AG08396 (cell line): ENCODE data around the gene PLEKHG4.
A peak's percentile ranks its signal among the peaks of the same experiment; 100 is the strongest.

Source experiments
- DNase-seq: peaks from one replicate; pipeline ENCODE4 v3.0.0; 2012; ENCODE audit warnings: low spot score, mixed read lengths

The PLEKHG4 gene

DNA sequence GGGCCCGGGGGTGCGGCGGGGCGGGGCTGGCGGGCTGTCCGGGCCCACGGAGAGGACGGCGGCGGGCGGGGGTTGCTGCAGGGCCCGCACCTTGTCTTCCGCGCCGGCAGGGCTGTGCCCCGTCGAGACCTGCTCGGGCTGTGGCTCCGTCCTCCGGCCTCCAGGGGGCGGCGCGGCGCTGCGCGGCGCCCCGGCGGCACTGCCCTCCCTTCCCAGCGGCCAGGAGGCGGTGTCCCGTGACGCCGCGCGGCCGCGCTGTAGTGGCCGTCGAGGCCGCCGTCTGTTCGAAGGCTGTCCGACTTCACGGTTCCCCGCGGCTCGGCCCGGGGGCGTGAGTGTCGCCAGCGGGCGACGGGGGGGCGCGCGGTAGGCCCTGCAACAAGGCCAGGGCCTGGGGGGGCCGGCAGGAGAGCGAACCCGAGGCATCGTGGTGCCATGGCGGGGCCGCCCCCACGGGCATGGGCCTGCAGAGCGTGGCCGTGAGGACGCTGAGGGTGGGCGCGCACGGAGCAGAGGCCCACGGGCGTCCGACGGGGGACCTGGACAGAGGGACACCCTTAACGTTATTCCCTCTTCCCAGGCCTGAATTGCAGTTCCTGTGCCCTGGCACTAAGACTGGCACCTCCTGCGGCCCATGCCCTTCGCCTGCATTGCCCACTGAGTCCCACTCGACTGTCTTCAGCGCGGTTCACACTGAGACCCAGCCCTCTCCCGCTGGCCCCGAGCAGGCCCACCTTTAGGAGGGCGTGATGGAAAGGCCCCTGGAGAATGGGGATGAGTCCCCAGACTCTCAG lies at the start of gene PLEKHG4:
Gene PLEKHG4 (plus strand): TSS at position 237 of the 794 bp plus-strand sequence. CDS start 513 bp downstream, at position 750.
- peak; percentile 93 for DNase-seq

DNA sequence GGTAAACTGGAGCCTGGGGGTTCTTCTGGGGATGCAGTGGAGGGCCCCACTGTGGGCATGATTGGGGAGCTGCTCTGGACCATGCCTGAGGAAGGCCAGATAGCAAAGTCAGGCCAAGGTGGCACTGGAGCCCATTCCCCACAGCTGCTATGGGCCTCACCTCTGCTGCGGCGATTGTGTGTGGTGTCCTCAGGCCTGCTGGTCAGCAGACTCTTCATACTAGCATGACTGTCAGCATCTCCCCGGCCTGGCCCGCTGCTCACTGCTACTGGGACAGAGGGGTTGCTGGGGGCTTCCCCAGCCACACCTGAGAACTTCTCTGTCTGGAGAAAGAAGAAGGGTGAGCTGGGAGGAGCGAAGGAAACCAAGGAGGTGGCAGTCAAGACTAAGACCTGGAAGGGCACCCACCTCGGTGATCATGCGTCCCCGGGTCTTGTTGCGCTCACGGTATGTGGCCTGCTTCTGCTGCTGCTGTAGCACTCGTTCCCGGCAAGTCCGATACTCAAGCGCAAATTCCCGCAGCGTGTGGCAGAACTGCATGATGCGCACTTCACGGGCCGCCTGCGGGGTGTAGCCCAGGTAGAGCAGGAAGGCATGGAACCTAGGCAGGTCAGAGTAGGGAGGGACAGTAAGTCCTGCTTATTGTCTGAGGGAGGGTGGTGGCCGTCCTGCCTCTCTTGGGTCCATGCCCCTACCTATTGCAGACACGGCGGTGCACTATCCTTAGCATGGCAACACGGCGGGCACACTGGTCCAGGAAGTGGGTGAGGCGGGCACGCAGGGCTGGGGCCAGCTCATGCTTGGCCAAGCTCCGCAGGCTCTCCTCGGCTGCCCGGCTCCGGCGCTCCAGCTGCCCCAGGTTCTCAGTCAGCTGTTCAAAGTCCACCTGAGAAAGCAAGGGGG lies 49.2 kb upstream of the PLEKHG4 start:
- DNase-seq, result no peak

DNA sequence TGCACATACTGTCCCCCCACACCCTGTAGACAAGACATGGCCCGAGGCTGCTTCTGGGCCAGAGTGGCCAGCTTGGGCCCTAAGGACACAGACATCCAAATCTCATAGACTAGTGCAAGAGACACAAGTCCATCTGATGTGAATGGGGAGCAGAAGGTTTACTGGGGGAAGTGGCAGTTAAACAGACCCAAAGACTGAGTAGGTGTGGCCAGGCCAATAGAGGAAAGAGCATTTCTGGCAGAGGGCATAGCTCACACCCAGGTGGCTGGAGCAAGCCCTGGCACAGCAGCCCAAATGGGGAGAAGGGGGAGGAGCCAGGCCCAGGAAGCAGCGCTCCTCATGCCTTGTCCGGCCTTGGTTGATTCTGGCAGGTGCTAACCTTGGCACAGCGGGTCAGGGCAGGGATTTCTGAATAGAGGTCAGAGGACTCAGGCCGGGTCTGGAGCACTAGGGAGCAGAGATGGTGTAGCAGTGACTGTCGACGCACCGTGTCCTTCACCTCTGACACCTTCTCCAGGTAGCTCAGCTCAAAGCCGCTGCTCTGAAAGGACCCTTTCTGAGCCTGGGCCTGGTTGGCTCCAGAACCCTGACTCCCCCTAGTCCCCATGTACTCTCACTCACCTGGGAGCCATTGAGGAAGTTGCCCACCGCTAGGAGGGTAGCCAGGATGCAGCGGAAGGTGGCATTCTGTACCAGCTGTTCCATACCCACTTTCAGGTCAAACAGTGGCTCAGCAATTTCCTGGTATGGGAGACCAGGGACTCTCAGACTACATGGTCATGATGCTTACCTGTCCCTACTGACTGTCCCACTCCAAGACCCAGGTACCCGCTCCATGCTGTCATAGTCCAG lies 48.3 kb upstream of the PLEKHG4 start:
- no peak for DNase-seq

DNA sequence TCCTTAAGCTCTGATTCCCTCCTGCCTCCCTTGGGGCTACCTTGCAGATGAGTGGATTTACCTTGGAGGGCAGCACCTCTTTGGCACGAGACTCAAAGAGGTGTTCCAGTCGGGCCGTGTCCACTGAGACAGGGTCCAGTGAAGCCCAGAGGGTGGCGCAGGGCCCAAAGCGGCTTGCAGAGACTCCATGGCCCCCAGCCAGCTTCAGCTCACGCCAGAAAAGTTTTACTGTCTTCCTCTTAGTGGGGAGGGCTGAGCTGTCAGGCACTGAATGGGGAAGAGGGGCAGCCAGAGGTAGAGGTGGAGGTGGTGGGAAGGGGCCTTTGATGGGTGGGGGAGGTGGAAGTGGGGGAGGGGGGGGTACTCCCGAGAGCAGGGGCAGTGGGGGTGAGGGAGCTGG lies 45.7 kb upstream of the PLEKHG4 start:
- no peak for DNase-seq

- DNase-seq, result no peak
These were observed 45.1 kb upstream of the PLEKHG4 start for GRCh38 chr16:67234180-67234597.

GRCh38 chr16:67235816-67236562 lies 43.3 kb upstream of the PLEKHG4 start:
- DNase-seq, result no peak

GRCh38 chr16:67236563-67237395 lies 42.6 kb upstream of the PLEKHG4 start:
- peak; percentile 80 for DNase-seq

- no peak for DNase-seq
These were observed 41.7 kb upstream of the PLEKHG4 start for GRCh38 chr16:67237396-67238277.

- DNase-seq, result no peak
These were observed 41.1 kb upstream of the PLEKHG4 start for GRCh38 chr16:67238278-67238575.

- DNase-seq, result no peak
These were observed 40.4 kb upstream of the PLEKHG4 start for GRCh38 chr16:67238806-67239470.

- DNase-seq, result no peak
These were observed 38.8 kb upstream of the PLEKHG4 start for GRCh38 chr16:67240506-67240905.

- DNase-seq, result peak; percentile 86
These were observed 38.1 kb upstream of the PLEKHG4 start for GRCh38 chr16:67241008-67241900.

- DNase-seq, result no peak
These were observed 37.1 kb upstream of the PLEKHG4 start for GRCh38 chr16:67242138-67242730.

DNA sequence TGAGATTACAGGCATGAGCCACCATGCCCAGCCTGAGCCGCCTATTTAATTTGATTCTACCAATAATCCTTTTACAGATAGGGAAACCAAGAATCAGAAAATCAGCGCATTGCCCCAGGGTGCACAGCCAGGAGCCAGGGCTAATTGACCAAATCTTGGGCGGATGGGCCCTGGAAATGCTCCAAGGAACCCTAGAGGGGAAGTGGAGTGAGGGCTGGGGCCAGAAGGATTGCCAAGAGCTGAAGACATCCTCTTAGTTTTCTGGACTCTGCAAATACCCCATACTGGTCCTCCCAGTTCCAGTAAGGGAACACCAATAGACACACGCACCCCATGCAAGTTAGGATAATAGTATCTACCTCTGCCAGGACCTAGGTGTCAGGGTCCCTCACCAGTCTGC lies 35.9 kb upstream of the PLEKHG4 start:
- DNase-seq, result no peak

DNA sequence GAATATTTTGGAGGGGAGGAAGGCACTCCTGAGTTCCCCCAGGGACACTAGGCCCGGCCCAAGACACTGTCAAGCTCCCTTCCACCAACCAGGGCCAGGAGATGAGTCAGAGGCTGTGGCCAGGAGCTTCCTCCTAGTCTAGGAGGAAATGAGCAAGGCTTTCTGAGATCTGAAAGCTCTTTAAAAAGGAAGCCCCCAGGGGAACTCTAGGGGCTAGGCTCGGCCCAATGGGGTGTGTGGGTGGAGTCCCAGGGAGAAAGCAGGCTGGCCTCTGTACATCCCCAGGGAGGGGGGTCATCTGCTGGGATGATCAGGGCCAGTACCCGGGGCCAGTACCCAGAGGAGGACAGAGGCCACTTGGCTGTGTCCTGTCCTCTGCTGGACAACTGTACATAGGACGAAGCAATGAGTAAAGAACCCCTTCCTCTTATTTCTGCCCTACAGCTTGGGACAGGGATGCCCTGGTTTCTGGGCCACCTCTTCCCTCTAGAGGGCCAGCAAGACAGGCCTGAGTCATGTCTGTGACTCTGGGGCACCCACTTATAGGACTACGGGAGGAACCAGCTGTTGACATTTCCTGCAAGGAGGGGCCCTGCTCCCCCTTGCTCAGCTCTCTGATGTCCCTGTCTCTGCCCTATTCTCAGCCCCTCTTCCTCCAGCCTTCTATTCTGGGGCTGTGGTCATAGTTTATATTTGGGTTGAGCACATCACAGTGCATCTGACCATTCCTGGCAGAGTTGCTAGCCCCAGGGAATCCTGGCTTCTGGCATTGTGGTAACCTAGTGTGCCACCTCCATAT lies 34.7 kb upstream of the PLEKHG4 start:
- peak; percentile 80 for DNase-seq

DNA sequence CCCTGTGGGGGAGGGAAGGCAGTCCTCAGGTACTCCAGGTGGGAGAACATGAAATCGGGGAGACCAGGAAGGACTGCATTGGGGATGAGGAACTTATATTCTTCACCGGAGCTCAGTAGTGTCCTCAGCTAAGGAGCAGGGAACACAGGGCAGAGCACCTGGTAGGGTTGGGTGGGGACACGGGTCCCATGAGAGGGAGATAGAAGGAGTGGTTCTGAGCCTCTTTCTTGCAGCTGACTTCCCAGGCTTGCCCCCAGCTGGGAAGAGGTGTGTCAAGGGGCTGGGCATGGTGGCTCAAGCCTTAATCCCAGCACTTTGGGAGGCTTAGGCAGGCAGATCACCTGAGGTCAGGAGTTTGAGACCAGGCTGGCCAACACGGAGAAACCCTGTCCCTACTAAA lies 34.1 kb upstream of the PLEKHG4 start:
- DNase-seq, result no peak

GRCh38 chr16:67245674-67246080 lies 33.7 kb upstream of the PLEKHG4 start:
- no peak for DNase-seq
